Ectodermal cell (in vitro differentiated cells): ENCODE measurements around the gene RRM2.
"Not testable (repeated sequence)": the region's sequence is repeated elsewhere in the genome, so short reads cannot be mapped to it uniquely, and the experiment has no call there.

Source experiments
- H3K27ac ChIP-seq: 2 replicates; pipeline ENCODE4 v1.7.0; 2013; ENCODE audit warnings: mild to moderate bottlenecking, low read depth, low read length; ENCODE audit not compliant: insufficient read depth, poor library complexity, severe bottlenecking
- H3K27me3 ChIP-seq: 2 replicates; pipeline ENCODE4 v1.7.0; 2013; ENCODE audit warnings: mild to moderate bottlenecking, low read length; ENCODE audit not compliant: insufficient read depth, control insufficient read depth, poor library complexity, severe bottlenecking
- H3K36me3 ChIP-seq: one replicate; pipeline ENCODE4 v1.7.0; 2013; ENCODE audit warnings: low read length; ENCODE audit not compliant: control insufficient read depth, insufficient read depth
- H3K4me1 ChIP-seq: one replicate; pipeline ENCODE4 v1.7.0; 2013; ENCODE audit warnings: low read length; ENCODE audit not compliant: control insufficient read depth, insufficient read depth
- H3K4me3 ChIP-seq: 2 replicates; pipeline ENCODE4 v1.7.0; 2013; ENCODE audit warnings: low read depth, low read length, control low read depth; ENCODE audit not compliant: insufficient read depth
- H3K9me3 ChIP-seq: 2 replicates; pipeline ENCODE4 v1.7.0; 2013; ENCODE audit warnings: mild to moderate bottlenecking, low read length, moderate library complexity; ENCODE audit not compliant: control insufficient read depth
- WGBS, 2 experiments: methylation state at CpG; one replicate each; pipeline ENCODE4 v1.1.7; 2013; ENCODE audit warnings: missing lambda C conversion rate in 2 of 2; 5-methylcytosine and 5-hydroxymethylcytosine counted together

The RRM2 gene

DNA sequence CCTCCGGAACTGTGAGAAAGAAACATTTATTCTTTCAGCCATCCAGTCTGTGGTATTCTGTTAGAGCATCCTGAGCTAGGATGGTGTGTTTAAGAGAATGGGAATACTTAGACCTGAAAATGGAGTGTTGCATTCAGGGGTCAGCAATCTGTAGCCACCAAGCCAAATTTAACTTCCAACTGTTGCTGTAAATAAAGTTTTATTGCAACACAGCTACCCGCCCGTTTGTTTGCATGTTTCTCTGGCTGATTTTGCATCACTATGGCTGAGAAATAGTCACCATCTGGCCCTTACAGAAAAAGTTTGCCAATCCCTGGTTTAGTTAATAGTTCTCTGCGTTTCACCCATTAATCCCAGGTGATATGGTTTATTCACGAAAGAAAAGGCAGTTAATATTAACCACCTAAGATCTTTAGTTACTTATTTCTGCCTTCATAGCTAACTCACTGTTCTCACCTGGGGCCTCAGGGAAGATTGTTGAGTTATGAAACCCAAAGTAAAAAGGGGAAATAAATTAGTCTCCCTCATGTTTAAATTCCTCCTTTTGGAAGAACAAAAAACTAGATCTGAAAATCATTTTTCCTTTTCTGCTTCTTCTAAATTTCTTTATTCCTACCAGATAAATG is 32.9 kb upstream of the RRM2 start:
- H3K27me3 ChIP-seq, result no peaks in the 10 kb centered on the region
- WGBS, 2 experiments, result 44 to 46% methylated on average over 5 of the region's 5 CpGs
- H3K9me3 ChIP-seq, result no peaks in the 10 kb centered on the region
- peaks cover 8% of the 10 kb centered on the region for H3K4me1 ChIP-seq
- no peaks in the 10 kb centered on the region for H3K36me3 ChIP-seq
- H3K27ac ChIP-seq, result no peak overlapping the region
- no peak overlapping the region for H3K4me3 ChIP-seq

GRCh38 chr2:10091182-10091888 is 31.2 kb upstream of the RRM2 start:
- Histone ChIP-seq H3K4me3 (no peak overlapping the region), H3K27me3 (no peaks in the 10 kb centered on the region), H3K27ac (no peak overlapping the region), H3K4me1 (peaks cover 9% of the 10 kb centered on the region), H3K9me3 (no peaks in the 10 kb centered on the region), H3K36me3 (no peaks in the 10 kb centered on the region)
- 94 to 95% methylated on average over 52 of the region's 52 CpGs for WGBS, 2 experiments

- H3K9me3 ChIP-seq, H3K27ac ChIP-seq, H3K36me3 ChIP-seq, H3K27me3 ChIP-seq, H3K4me3 ChIP-seq: not testable (repeated sequence)
- peaks cover 11% of the 10 kb centered on the region for H3K4me1 ChIP-seq
- WGBS, 2 experiments, result 92 to 96% methylated on average over 2 of the region's 2 CpGs
These were observed 30.7 kb upstream of the RRM2 start for GRCh38 chr2:10091889-10092244.

DNA sequence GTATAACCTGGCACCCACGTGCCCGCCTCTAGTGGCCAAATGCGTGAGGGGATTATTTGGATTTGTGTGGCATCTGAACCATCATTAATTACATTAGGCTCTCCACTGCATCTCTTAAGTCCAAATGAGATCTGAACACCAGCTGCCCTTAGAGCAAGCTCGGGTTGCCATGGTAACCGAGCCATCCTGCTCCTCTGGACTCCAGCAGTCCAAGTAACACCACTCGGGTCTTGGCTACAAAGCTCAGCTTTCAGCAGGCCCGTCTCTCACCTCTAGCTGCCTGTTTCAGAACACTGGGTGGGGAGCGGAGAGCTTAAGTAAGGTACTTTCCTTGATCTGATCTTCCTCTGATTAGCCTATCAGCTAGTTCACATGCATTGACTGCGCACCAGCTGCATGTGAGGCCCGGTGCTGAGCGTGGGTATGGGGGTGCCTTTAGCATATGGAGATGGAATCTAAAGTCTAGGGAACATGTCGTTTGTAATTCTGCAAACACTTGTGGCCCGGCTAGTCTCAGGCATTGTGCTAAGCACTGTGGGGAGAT is 28.2 kb upstream of the RRM2 start:
- Histone ChIP-seq H3K4me1 (peaks cover 11% of the 10 kb centered on the region), H3K27ac (no peak overlapping the region), H3K9me3 (no peaks in the 10 kb centered on the region), H3K4me3 (no peak overlapping the region), H3K27me3 (no peaks in the 10 kb centered on the region), H3K36me3 (no peaks in the 10 kb centered on the region)
- 86 to 89% methylated on average over 11 to 13 of the region's 13 CpGs for WGBS, 2 experiments

- Histone ChIP-seq H3K4me1 (peaks cover 11% of the 10 kb centered on the region), H3K27me3 (no peaks in the 10 kb centered on the region), H3K27ac (no peak overlapping the region), H3K4me3 (no peak overlapping the region), H3K9me3 (no peaks in the 10 kb centered on the region), H3K36me3 (no peaks in the 10 kb centered on the region)
- 74 to 75% methylated on average over 9 of the region's 9 CpGs for WGBS, 2 experiments
These were observed 27.4 kb upstream of the RRM2 start for GRCh38 chr2:10095175-10095574.

GRCh38 chr2:10096641-10097040 is 25.9 kb upstream of the RRM2 start:
- no peaks in the 10 kb centered on the region for H3K27me3 ChIP-seq
- no peaks in the 10 kb centered on the region for H3K9me3 ChIP-seq
- H3K27ac ChIP-seq, result no peak overlapping the region
- no peaks in the 10 kb centered on the region for H3K36me3 ChIP-seq
- 90% methylated on average over 10 of the region's 10 CpGs for WGBS, 2 experiments
- no peak overlapping the region for H3K4me3 ChIP-seq
- H3K4me1 ChIP-seq, result peaks cover 11% of the 10 kb centered on the region

DNA sequence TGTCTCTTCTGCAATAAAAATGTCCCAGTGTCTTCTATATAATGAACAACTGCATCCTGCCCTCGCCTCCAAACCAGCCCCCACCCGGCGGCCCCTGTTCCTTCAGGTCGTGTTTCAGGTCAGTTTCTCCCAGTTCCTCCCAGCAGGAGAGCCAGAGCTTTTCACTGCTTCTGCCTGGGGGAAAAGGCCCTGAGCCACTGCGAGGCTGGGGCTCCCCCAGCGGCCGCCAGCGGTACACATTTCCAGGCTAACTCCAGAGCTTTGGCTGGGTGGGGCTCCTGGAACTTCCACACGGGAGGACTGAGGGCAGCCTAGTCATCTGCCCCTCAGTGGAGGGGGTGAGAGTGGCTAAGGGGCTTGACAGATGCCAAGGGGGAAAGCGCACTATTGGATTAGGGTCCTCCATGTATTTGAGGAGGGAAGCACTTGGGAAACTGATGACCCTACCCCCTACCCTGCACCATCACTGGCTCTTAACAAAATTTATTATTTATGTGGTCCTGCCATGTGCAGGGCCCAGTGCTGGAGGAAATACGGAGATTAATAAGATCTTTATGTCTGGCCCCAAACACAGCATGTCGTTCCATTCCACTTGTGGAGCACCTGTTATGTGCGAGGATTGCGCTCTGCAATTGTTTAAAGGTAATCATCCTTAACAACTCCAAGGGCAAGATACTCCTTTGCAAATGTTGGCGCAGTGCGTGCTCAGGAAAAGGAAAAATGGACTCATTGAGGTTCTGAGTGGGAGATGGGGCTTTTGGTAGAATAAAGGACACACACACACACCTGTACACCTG is 25.0 kb upstream of the RRM2 start:
- Histone ChIP-seq H3K4me3 (no peak overlapping the region), H3K27me3 (no peaks in the 10 kb centered on the region), H3K36me3 (no peaks in the 10 kb centered on the region), H3K4me1 (peaks cover 11% of the 10 kb centered on the region), H3K27ac (no peak overlapping the region), H3K9me3 (no peaks in the 10 kb centered on the region)
- 37 to 39% methylated on average over 15 to 16 of the region's 16 CpGs for WGBS, 2 experiments

DNA sequence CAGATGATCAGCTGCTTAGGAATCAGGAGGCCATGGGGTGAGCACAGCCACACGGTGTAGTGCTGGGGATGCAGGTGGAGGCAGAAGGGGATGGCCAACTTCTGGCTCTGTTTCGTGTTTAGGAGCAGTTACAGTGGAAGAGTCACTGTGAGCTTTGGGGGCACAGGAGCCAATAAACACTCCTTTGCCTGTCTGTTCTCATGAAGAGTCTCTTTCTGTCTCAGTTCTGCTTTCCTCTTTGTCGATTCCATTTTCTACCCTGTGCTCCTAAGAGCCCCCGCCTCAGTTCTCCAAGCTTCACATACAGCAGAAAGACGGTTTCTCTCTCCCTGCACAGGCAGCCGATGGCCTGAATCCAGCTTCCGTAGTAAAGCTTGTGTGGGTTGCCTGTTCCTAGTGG is 21.0 kb upstream of the RRM2 start:
- H3K27ac ChIP-seq, result no peak overlapping the region
- 86 to 88% methylated on average over 7 of the region's 7 CpGs for WGBS, 2 experiments
- peaks cover 3% of the 10 kb centered on the region for H3K4me1 ChIP-seq
- H3K36me3 ChIP-seq, result peaks cover 3% of the 10 kb centered on the region
- H3K27me3 ChIP-seq, result no peaks in the 10 kb centered on the region
- H3K4me3 ChIP-seq, result no peak overlapping the region
- no peaks in the 10 kb centered on the region for H3K9me3 ChIP-seq

DNA sequence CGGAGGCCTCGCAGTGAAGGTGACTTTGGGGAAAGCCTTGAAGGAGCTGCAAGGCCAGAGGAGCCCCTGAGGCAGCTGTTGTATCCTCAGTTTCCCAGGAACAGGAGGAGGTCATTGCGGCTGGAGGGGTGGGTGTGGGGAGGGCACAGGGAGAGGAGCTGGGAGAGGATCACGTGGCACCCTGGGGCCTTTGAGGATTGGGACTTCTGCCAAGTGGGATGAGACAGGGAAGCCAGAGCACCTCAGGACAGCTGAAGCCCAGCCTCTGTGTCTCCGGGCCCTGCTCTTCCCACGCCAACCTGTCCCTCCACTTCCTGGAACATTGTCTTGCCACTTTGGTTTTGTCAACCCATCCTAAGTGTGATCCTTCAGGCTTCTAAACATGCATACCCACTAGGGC is 19.4 kb upstream of the RRM2 start:
- no peaks in the 10 kb centered on the region for H3K4me1 ChIP-seq
- H3K27me3 ChIP-seq, result no peaks in the 10 kb centered on the region
- H3K4me3 ChIP-seq, result no peak overlapping the region
- peaks cover 3% of the 10 kb centered on the region for H3K36me3 ChIP-seq
- no peak overlapping the region for H3K27ac ChIP-seq
- no peaks in the 10 kb centered on the region for H3K9me3 ChIP-seq
- 93 to 97% methylated on average over 6 of the region's 6 CpGs for whole genome bisulfite sequencing, 2 experiments

DNA sequence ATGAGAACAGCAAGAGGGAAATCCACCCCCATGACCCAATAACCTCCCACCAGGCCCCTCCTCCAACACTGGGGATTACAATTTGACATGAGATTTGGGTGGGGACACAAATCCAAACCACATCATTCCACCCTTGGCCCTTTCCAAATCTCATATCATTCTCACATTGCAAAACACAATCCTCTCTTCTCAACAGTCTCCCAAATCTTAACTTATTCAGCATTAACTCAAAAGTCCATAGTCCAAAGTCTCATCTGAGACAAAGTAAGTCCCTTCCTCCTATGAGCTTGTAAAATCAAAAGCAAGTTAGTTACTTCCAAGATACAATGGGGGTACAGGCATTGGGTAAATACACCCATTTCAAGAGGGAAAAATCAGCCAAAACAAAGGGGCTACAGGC is 17.6 kb upstream of the RRM2 start:
- not testable (repeated sequence) for H3K27me3 ChIP-seq, H3K4me3 ChIP-seq, H3K36me3 ChIP-seq, H3K4me1 ChIP-seq, H3K27ac ChIP-seq, H3K9me3 ChIP-seq
